Kidney epithelial cell (primary cell): Measurements from ENCODE around the gene RNH1. TPM values are rescaled to one million over a fixed set of nuclear protein-coding genes. Genes with fewer than 3 reads are reported as not detected.

Experiments
- DNase-seq: peaks from one replicate; pipeline ENCODE4 v3.0.0-alpha.2; 2010; ENCODE audit warnings: low read depth
- H3K27me3 ChIP-seq: 2 replicates; pipeline ENCODE4 v1.6.0; 2011; ENCODE audit warnings: low read length; ENCODE audit not compliant: control insufficient read depth, insufficient read depth
- H3K36me3 ChIP-seq: 2 replicates; pipeline ENCODE4 v1.5.1; 2011; ENCODE audit warnings: low read length; ENCODE audit not compliant: control insufficient read depth, insufficient read depth
- H3K4me3 ChIP-seq: 2 replicates; pipeline ENCODE4 v1.5.1; 2011; ENCODE audit warnings: low read depth, mild to moderate bottlenecking, control low read depth, low read length
- CTCF ChIP-seq: IDR thresholded peaks from 2 replicates; pipeline ENCODE4 v1.5.1; 2011; ENCODE audit warnings: mild to moderate bottlenecking, moderate library complexity, low read length, control low read depth, inconsistent platforms; ENCODE audit not compliant: insufficient read depth, poor library complexity, severe bottlenecking
- total RNA-seq: library from RNA; depleted of rRNA; stranded (reverse); fragments of >200 nt; gene quantifications from 2 replicates; pipeline ENCODE4 v1.2.3, GENCODE V29; 2015

The RNH1 gene
- total RNA-seq, 1 donor from 2014 or later: 229 TPM

GRCh38 chr11:459511-460220, 47.4 kb downstream of the RNH1 start:
- H3K27me3 ChIP-seq: no peaks in the 10 kb centered on the region

GRCh38 chr11:457111-457760, 49.8 kb downstream of the RNH1 start:
- no peak overlapping the region for H3K4me3 ChIP-seq
- H3K36me3 ChIP-seq: no peaks in the 10 kb centered on the region
- TF ChIP-seq CTCF: no peak
- no peaks in the 10 kb centered on the region for H3K27me3 ChIP-seq
- DNase-seq: no peak

More at GRCh38 chr11:459511-460220, 47.4 kb downstream of the RNH1 start:
- Histone ChIP-seq H3K36me3 (no peaks in the 10 kb centered on the region), H3K4me3 (no peak overlapping the region)
- no peak for TF ChIP-seq CTCF
- no peak for DNase-seq

- Histone ChIP-seq H3K27me3 (no peaks in the 10 kb centered on the region), H3K36me3 (no peaks in the 10 kb centered on the region), H3K4me3 (no peak overlapping the region)
- TF ChIP-seq CTCF: no peak
- no peak for DNase-seq
Measured at GRCh38 chr11:456533-456932, 50.5 kb downstream of the RNH1 start.

GRCh38 chr11:455566-456147, 51.4 kb downstream of the RNH1 start:
- Histone ChIP-seq H3K36me3 (no peaks in the 10 kb centered on the region), H3K27me3 (no peaks in the 10 kb centered on the region), H3K4me3 (no peak overlapping the region)
- no peak for DNase-seq
- no peak for TF ChIP-seq CTCF

- no peak overlapping the region for H3K4me3 ChIP-seq
- H3K36me3 ChIP-seq: no peaks in the 10 kb centered on the region
- no peaks in the 10 kb centered on the region for H3K27me3 ChIP-seq
- DNase-seq: no peak
- TF ChIP-seq CTCF: no peak
Measured at GRCh38 chr11:454801-455565, 52.1 kb downstream of the RNH1 start.
